HG03025 (cell line): ENCODE data around the gene UBA1.

Source experiments
- ATAC-seq: cut with Tn5 transposase; IDR thresholded peaks from one replicate; pipeline ENCODE4 v1.9.1; 2021; ENCODE audit warnings: mild to moderate bottlenecking, moderate library complexity; ENCODE audit not compliant: unreplicated experiment, low FRiP score

The UBA1 gene

DNA sequence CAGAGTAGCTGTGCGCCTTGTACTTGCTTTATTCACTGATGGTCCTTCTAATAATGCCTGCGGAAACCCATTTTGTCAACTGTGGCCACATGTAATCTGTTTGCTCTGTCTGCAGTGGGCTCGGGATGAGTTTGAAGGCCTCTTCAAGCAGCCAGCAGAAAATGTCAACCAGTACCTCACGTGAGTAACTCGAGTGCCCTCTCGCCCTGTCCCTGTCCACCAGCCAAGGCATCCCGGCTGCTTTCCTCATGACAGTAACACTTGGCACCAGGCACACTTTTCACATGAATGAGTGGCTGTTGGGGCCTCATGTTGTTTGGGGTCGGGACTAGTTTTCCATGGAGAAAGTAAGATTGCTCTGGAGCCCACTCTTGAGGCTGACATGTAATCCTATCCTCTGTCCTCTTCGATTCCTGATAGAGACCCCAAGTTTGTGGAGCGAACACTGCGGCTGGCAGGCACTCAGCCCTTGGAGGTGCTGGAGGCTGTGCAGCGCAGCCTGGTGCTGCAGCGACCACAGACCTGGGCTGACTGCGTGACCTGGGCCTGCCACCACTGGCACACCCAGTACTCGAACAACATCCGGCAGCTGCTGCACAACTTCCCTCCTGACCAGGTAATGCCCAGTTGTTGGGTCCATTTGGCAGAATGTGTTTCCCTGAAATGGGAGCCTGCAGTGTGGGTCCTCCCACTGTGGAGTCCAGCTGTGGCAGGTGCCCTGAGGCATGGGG is 16.0 kb downstream of the UBA1 start:
- no peak for ATAC-seq

DNA sequence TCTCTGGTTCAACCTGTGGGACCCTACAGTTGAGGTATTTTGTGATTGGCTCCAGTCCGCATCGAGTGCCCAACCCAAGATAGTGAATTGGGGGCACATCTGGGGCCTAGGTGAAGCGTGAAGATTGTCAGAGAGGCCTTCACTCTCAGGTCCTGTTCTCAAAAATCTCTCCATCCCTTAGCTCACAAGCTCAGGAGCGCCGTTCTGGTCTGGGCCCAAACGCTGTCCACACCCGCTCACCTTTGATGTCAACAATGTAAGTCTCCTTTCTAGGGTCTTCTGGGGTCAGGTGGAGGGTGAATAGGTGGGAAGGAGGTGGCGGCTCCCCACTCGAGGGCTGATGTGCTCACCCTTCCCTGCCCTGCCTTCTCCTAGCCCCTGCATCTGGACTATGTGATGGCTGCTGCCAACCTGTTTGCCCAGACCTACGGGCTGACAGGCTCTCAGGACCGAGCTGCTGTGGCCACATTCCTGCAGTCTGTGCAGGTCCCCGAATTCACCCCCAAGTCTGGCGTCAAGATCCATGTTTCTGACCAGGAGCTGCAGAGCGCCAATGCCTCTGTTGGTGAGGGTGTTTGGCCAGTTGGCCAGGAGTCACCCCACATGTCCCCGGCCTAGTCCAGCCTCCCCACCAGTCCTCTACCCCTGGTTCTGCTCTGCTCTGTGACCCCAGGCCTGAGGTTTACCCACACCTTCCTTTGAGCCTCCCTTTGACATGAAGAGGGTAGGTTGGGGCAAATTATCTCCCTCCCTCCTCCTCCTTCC is 17.2 kb downstream of the UBA1 start:
- ATAC-seq = no peak

- ATAC-seq = no peak
These were observed 19.0 kb downstream of the UBA1 start for GRCh38 chrX:47212381-47213293.

- ATAC-seq = no peak
These were observed 20.9 kb downstream of the UBA1 start for GRCh38 chrX:47214435-47215077.

GRCh38 chrX:47215291-47215900 is 21.8 kb downstream of the UBA1 start:
- no peak for ATAC-seq

GRCh38 chrX:47216393-47216925 is 22.8 kb downstream of the UBA1 start:
- ATAC-seq = no peak

DNA sequence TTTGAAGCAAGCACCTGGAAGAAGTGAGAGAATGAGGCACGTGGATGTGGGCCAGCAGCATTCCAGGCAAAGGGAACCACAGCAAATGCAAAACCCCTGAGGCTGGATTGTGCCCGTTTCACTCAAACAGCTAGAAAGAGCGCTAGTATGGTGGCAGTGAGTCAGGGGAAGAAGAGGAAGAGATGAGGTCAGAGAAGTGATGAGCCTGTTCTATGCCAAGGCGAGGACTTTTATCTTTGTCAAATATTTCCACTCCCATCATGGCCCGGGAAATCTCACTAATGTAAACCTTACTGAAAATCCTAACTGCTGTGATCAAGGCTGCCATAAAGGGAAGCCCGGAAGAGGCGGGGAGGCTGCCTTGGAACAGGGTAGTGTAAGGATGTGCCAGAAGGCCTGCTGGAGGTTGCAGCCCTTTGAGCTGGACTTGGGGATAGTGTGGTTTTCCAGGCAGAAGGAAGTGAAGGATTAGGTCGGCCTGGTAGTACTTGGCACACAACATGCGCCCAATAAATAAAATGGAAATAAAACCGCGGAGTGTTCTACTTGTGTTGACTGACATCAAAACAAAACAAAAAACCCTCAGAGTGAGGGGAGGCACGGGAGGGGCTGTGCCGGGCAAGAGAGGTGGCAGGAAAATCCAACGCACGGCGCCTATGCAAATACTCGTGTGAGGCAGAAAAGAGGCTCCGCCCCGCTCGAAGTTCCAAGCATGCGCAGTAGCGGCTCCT is 23.7 kb downstream of the UBA1 start:
- ATAC-seq = no peak

DNA sequence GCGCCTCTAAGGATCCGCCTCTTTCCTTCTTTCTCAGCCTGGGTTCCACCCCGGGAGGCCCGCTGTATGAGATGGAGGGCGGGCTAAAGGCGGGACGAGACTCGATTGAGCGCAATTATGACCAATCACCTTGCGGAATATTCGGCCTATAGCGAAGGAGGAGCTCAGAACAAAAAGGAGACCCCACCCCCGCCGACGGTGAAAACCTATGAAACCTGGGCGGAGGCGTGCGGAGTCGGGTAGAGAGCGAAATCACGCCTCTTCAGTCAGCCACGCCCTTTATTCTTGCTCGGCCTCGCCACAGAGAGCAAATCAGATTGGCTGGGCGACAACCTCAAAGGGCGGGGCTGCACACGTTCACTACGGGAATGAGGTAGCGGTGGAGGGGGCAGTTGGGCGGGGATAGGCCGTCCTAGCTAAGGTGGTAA is 24.2 kb downstream of the UBA1 start:
- peak; percentile 82 for ATAC-seq

- peak; percentile 39 for ATAC-seq
These were observed 24.8 kb downstream of the UBA1 start, which contains the start of gene CDK16 for GRCh38 chrX:47218280-47218919. TSS of gene CDK16 (plus strand) at chrX:47218681. CDS start at chrX:47223558, 4,877 bp downstream.

- no peak for ATAC-seq
These were observed 25.5 kb downstream of the UBA1 start for GRCh38 chrX:47218920-47219815.

GRCh38 chrX:47221756-47222155 is 28.1 kb downstream of the UBA1 start:
- no peak for ATAC-seq

GRCh38 chrX:47222751-47223350 is 29.2 kb downstream of the UBA1 start:
- no peak for ATAC-seq

DNA sequence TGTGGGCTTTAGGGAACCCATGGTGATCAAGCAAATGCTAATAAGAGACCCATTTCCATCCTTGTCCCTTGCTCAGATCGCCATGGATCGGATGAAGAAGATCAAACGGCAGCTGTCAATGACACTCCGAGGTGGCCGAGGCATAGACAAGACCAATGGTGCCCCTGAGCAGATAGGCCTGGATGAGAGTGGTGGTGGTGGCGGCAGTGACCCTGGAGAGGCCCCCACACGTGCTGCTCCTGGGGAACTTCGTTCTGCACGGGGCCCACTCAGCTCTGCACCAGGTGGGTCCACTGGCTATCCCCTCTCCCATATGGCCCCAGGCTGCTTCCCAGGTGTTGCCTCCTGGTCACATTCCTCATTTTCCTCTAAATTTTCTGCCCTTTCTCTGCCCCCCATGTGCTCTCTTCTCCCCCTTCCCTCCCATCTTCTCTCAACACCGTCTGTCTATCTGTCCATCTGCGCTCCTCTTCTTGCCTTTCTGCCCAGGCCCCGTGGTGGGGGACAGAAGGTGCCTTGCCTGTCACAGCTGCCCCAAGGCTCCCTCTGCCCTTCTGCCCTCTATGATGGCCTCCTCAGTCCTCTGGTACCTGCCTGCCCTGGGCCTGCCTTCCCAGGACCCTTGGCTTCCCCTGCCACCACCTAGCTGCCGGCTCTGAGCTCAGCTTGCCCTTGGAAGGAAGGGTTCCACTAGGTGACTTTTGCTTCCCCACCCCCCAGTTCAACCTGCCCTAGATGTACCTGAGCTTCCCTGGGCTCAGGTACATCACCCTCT is 30.0 kb downstream of the UBA1 start:
- no peak for ATAC-seq

DNA sequence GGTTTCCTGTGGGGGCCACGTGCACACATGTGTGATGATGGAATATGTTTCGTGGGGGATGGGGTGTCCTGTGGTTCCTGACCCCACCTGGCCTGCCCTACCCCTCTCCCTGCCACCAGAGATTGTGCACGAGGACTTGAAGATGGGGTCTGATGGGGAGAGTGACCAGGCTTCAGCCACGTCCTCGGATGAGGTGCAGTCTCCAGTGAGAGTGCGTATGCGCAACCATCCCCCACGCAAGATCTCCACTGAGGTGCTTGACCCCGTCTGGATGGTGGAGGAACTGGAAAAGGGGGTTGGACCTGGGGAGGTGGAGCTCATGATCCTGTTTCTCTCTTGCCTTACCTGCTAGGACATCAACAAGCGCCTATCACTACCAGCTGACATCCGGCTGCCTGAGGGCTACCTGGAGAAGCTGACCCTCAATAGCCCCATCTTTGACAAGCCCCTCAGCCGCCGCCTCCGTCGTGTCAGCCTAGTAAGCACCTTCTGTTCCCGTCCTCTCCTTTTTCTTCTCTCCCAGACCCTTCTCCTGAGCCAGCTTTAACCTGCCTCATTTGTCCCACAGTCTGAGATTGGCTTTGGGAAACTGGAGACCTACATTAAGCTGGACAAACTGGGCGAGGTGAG is 30.8 kb downstream of the UBA1 start:
- no peak for ATAC-seq

- no peak for ATAC-seq
These were observed 31.3 kb downstream of the UBA1 start for GRCh38 chrX:47224896-47225290.

DNA sequence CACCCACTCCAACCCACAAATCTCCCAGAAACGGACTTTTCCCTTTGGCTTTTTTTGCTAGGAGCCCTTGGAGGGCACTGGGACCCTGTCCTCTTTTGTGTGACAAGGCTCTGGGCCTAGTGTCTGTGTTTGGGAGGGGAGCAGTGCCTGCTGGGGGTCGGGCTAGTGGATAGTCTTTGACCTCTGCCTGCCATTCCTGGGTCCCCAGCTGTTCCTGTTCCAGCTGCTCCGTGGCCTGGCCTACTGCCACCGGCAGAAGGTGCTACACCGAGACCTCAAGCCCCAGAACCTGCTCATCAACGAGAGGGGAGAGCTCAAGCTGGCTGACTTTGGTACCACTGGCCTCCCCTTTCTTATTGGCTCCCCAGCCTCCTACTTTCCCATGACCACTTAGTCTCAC is 32.4 kb downstream of the UBA1 start:
- no peak for ATAC-seq
